ENCODE measurements around the gene MAPK6. TPM values are rescaled to one million over a fixed set of nuclear protein-coding genes. Genes with fewer than 3 reads are reported as not detected.

MAPK6 gene
- total RNA-seq, 1 donor from 2014 or later, result 31.9 TPM

DNA sequence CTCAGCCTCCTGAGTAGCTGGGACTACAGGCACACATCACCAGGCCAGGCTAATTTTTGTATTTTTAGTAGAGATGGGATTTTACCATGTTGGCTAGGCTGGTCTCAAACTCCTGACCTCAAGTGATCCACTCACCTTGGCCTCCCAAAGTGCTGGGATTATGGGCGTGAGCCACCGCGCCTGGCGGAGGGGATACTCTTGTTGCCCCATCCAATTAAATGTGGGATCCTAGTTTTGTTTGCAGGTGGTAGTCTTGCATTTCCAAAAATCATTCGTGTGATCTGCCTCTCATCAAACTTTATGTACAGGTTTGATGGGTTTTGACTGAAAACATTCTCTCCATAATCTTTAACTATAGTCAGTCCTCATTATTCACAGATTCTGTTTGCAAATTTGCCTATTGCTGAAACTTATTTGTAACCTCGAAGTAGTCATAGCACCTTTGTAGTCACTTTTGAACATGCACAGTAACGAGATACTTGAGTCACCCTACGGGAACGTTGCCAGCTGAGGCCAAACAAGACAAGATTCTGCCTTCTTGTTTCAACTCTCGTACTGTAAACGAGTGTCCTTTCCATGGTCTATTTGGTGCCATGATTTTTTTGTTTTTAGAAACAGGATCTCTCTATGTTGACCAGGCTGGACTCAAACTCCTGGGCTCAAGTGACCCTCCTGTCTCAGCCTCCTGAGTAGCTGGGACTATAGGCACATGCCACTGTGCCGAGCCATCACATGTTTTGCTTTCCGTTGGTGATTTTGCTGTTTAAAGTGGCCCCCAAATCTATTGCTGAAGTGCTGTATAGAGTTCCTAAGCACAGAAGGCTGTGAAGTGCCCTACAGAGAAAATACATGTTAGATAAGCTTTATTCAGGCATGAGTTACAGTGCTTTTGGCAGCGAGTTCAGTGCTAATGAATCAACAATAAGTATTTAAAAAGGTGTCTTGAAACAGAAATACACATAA is 8.1 kb upstream of the MAPK6 start:
- peak; percentile 54 for DNase-seq (ENCODE audit: low spot score)

DNA sequence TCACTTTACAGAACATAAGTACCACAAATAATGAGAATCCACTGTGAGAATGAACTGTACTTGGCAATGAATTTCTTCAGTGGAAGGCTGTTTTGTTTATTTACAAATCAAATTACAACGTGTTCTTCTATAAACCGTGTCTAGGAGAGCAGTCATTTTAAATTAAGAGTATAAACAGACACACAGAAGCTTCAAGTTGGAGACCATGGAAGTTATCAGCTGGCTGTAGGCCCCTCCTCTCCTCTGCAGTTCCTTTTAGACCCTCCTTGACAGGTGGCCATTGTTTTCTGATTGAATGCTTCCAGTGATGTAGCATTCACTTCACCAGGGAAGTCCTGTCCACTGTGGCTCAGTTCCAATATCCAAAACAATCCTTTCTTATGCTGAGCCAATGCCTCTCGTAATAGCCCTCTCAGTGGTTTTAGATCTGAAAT is 7.3 kb upstream of the MAPK6 start:
- DNase-seq (ENCODE audit: low spot score), result no peak

DNA sequence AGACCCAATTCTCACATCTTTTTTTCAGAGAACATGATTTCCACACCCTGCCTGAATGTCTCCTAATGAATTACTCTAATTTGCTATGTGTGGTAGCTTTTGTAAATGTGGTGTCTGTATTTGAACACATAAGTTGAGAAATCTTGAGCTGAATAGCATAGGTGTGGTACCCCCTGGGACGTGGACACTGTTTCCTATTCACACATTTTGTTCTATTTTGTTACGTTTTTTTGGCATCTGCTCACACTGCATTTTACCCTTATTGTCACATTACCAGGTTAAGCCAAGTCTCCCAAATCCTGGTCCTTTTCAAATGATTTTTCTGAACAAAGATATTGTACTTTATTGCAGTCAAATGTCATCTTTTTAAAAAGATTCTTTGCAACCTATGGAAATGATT is 6.8 kb upstream of the MAPK6 start:
- DNase-seq (ENCODE audit: low spot score), result no peak

DNA sequence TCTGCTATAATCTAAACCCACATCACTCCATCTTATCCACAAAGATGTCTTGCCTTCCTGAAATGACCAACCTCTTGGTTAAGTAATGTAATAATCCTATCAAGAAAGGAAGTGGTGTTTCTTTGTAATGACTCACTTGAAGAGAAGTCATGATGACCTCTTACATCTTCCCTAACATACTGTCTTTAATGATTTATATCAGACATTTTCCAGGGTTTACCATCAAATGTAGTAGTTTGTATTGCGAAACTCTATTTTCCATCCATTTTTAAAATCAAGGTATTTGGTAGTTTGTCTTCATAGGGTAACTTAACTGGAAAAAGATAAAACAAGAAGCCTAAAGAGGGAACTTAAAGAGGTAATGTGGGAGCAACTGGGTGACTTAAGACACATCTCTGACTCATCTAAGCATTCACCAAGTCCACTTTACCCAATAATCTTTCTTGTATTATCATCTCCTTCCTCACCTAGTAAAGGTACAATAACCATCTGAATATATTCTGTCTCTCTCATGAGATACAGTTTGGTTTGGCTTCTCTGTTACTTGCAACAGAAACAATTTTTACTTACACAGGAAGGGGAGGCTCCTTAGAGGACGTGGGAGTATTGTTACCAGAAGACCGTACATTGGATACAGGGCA is 5.7 kb upstream of the MAPK6 start:
- no peak for DNase-seq (ENCODE audit: low spot score)

DNA sequence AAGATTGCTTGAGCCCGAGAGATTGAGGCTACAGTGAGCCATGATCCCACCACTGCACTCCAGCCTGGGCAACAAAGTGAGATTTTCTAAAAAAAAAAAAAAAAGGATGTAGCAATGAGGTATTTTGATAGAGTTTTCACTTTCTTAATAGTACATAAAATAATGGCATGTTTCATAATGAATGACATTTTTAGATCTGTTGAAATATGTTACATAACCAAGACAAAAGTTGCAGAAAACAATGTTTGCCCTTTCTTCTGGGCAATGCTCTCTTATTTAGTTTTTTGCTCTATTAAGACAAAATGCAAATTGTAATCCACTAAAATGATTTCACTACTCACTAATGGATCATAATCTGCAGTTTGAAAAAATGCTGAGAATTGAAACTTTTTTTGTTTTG is 4.4 kb upstream of the MAPK6 start:
- DNase-seq (ENCODE audit: low spot score), result no peak

DNA sequence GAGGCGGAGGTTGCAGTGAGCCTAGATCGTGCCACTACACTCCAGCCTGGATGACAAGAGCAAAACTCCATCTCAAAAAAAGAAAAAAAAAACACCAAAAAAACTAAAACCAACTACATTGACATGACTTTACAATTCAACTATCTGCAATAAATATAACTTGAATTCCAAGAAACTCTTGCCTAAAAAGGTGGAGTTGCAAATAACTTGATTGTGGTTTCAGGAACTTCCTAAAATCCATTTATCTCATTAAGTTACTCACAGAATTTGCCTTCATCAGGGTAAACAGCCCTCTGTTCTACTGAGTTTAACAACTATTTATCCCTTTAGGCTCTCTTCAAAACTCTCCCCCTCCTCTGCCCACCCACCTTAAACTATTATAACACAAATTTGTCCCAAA is 2.7 kb upstream of the MAPK6 start:
- no peak for DNase-seq (ENCODE audit: low spot score)

DNA sequence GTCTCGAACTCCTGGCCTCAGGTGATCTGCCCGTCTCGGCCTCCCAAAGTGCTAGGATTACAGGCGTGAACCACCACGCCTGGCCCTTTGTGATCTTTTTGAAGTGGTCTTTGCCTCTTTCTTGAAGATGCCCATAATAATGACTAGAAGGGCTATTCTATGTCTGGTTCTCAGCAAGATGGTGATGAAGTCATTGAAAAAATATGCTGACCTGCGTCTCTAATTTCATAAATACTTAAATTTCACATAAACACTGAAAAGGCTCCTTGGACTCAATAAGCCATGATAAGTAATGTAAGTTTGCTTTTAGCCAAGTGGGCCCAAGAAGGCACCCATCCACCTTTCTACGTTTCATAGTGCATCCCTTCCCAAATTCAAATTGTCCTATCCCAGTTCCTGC is 775 bp upstream of the MAPK6 start:
- no peak for DNase-seq (ENCODE audit: low spot score)

DNA sequence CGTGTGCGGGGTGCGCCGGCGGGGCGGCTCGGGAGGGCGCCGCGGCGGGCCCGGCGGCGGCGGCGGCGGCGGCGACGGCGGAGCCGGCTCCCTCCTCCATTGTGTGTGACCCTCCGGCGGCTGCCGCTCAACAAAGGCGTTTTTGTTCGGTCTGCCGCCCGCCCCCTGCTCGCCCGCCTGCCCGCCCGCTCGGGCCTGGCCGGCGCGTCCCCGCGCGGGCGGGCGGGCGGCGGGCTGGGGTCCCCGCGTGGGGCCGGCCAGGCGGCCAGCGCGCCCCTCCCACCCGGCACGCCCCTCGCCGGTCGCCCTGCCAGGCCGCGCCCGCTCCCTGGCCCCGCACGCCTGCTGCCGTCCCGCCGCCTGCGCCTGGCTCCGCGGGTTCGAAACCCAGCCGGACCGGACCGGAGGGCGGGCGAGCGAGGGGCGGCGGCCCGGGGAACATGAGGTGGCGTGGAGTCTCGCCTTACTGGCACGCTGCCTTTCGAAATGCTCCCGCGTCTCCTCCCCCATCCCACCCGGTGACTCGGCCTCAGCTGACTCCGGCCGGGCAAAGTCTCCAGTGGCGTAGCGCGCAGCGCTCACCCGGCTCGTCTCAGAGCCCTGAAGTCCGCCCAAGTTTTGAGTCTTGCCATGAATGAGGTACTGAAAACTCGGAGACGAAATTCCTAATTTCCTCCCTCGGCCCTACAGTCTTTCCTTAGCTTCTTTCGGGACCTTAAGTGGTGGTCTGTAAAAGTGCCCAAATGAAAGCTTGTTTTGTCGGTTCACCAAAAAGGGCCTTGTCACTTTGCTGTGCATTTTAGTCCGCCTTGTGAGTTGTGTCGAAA is 588 bp downstream of the MAPK6 start:
- DNase-seq (ENCODE audit: low spot score), result peak; percentile 88

DNA sequence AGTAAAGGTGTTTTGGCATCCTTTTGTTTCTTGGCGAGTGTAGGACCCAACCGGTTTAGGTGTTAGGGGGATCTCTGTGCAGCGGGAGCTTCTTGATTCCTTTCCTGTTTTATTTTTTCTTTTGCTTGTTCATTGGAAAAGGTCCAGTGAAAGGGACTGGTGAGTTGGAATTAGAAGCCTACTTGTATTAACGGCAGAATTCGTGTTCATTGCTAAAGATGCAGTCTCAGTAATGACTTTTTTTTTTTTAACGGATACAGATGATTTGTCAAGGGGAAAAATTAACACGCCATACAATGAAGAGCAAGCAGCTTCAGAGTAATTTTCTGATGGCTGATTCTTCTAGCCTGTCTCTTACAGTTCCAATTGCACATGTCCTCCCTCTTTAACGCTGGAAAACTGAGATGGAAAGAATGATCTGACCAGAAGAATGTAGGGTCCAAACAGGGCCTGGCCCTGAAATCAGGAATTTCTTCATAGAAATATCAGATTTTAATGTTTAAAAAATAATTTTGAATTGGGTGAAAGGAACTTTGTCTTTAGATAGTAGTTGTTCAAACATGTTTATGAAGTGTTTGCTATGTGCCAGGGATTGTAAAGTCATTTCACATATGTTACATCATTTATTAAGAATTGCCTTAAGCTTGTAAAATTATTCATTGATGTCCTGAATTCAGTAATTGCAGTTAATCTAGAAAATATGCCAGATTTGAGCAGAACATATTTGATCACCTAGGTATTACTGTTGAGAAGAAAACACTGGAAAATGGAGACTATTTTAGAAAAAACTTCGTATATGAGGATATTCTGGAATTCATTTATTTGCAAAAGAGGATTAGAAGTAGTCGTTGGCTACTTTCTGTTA is 1.4 kb downstream of the MAPK6 start:
- no peak for DNase-seq (ENCODE audit: low spot score)

DNA sequence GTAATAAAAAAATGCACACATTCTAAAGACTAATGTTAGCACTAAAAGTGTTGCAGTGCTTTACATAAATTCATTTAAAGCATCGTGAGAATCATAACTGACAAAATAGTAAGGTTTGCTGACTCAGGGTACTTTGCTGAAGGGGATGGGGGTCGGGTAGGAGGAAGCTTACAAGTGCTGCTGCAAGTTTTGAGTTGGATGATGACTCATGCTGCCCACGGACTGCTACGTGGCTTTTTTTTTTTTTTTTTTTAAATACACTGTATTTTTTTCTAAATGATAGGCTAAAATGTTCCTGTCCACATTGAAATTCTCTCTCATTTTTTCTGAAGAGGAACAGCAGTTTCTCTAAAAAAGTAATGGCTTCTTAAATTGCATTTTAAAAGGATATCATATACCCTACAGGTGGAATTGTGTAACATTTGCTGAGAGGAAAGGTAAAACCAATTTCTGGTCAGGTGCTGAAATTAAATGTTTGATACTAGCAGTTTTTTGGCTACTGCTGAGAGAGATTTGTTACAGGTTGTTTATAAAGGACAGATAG is 2.2 kb downstream of the MAPK6 start:
- no peak for DNase-seq (ENCODE audit: low spot score)

DNA sequence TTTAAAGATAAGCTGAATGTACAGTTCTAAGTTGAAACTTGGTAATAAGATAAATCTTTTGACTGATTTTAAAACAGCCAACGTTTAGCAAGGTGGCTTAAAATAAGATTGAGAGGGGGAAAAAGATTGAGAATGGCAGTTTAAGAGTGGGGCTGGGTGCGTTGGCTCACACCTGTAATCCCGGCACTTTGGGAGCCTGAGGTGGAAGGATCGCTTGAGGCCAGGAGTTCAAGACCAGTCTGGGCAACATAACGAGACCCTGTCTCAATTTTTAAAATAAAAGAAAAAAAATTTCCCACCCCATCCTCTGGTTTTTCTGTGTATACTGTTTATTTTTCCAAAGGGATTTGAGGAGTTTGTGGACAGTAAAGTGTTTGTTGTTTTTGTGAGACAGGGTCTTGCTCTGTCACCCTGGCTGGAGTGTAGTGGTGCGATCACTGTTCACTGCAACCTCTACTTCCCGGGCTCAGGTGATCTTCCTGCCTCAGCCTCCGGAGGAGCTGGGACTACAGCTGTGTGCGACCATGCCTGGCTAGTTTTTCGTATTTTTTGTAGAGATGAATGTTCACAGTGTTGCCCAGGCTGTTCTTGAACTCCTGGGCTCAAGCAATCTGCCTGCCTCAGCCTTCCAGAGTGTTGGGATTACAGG is 3.0 kb downstream of the MAPK6 start:
- no peak for DNase-seq (ENCODE audit: low spot score)

DNA sequence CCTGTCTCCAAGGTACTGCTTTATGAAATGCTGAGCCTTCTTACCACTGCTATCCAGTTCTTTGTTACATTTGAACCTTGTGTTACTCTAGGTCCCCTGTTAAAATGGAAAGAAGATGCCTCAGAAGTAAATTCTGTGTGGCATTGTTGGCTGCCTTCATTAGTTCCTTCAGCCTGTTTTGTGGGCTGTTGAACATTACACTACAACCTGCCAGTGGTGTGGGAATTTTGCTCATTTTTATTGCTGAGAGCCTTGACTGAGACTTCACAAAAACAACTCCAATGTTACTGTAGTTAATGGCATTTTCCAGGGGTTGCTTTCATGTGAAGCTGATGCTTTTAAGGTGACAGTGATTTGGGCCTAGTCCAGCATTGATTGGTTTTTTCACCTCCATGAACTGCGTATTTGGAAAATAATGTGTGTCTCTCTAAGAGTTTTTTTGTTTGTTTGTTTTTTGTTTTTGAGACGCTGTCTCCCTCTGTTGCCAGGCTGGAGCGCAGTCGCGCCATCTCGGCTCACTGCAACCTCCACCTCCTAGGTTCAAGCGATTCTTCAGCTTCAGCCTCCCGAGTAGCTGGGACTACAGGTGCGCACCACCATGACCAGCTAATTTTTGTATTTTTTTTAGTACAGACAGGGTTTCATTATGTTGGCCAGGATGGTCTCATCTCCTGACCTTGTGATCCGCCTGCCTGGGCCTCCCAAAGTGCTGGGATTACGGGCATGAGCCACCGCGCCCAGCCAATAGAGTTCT is 4.3 kb downstream of the MAPK6 start:
- no peak for DNase-seq (ENCODE audit: low spot score)

DNA sequence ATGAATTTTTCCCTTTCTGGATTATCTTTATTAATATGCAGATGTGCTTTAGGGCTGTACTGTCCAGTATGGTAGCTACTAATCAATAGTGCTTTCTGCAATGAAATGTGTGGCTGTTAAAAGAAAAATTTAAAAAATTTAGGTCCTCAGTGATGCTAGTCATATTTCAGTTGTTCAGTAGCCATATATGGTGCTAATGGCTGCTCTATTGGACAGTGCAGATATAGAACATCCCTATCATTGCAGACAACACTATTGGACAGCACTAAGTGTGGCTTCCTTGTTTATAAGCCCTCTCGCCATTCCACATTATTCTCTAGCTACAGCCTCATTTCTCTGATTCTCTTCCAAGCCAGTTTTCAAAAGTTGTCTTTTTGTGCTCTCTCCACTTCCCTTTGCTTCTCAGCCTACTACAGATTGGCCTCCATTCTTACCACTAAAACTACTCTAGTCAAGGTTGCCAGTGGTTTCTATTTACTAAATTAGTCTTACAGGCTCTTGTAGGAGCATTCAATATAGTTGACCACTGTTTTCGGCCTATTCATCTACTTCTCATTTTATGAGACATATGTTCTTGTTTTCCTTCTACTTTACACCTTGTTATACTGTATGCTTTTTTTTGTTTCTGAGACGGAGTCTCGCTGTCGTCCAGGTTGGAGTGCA is 9.5 kb downstream of the MAPK6 start:
- DNase-seq (ENCODE audit: low spot score), result no peak

DNA sequence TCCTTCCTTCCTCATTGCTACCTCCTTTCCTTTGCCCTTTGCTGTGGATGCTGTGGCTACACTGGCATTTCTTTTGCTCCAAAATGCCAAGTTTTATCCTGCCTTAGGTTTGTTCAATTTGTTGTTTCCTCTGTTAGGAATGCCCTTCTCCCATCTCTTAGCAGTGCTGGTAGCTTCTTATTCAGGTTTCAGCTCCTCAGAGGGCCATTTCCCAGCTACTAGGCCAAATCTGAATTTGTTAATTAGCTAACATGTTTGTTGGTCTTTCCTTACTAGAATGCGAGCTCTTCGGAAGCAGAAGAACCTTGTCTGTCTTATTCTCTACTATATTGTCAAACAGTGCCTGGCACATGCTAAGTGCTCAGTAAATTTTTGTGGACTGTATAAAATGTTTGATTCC is 11.0 kb downstream of the MAPK6 start:
- DNase-seq (ENCODE audit: low spot score), result no peak

DNA sequence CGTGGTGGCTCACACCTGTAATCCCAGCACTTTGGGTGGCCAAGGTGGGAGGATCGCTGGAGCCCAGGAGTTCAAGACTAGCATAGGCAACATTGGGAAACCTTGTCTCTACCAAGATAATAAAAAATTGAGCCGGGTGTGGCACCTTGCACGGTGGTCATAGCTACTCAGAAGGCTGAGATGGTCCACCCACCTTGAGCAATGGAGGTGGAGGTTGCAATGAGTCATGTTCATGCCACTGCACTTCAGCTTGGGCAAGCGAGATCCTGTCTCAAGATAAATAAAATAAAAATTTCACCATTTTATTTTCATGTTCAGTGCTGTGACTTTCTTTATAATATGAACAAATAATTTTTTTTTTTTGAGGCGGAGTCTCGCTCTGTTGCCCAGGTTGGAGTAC is 12.5 kb downstream of the MAPK6 start:
- DNase-seq (ENCODE audit: low spot score), result no peak

DNA sequence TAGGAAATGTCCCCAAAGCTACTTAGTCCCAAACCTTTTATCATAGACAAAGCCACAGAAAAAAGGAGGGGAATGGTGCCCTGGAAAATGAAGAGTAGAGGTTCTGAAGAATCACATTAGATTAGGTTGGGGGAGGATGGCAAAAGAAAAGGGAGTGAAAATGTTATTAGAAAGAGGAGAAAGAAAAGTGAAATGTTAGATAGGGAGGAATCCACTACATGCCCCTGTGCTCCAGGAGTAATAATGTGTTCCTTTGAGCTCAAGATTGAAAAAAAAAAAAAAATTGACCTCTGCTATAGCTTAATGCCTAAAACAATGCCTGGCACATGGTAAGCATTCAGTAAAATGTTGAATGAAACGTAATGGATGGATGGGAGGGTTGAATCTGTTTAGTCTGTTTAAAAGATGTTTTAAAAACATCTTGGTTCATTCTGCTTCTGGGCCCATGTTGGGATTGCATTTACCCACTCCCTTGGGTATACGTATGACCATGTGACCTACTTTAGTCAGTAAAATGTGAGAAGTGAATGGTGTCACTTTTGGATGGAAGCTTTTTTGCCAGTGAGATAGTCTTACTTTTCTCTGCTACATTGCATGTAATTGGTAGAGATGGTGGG is 19.0 kb downstream of the MAPK6 start:
- no peak for DNase-seq (ENCODE audit: low spot score)

DNA sequence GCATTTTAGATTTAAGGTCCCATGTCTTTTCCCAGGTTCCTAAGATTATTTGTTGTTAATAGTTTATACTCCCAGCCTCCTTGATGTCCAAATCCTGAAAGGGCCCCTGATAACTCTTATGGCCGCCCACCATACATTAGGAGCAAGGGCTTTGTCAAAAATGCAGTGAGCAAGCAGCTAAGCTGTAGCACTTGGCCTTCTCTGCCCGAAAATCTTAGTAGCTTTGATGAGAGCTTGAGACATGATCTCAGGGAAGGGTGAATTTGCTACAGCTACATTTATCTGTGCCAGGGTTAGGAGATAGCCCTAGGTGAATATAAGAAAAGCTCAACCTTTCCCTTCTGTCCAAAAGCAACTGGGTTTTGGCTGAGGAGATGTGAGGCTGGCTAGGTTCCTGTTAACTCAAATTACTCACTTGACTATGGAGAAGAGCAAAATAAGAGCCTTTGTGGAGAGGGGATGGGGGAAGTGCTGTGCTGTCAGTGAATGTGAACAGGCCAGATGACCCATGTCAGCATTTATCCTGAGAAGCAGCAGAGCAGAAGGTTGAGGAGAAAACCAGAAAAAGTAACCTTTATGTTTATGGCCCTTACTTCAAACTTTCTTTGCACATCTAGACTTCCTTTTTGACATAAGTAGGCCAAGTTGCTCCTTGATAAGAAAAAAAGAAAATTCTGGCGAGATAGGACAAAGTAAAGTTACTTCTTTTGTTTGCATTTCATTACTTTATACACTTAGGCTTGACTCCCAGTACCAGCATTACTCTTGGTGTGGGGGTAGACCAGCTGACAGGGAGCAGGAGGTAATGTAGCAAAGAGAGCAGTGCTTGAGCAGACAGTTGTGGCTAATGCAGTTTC is 21.1 kb downstream of the MAPK6 start:
- no peak for DNase-seq (ENCODE audit: low spot score)
